Loucy (cell line): ENCODE data around the gene TOP3A.

ENCODE experiments used
- H2AFZ ChIP-seq: fragments of 200-600 bp; sonication (generic); 2 replicates; pipeline ENCODE4 v1.6.0; 2016; ENCODE audit warnings: antibody characterized with exemption, mild to moderate bottlenecking, low read length, moderate library complexity
- H3F3A ChIP-seq: fragments of 200-600 bp; 2 replicates; pipeline ENCODE4 v1.6.0; 2016; ENCODE audit warnings: antibody characterized with exemption, low read depth, mild to moderate bottlenecking
- H3K27me3 ChIP-seq: fragments of 200-600 bp; sonication (generic); 2 replicates; pipeline ENCODE4 v1.6.1; 2014; ENCODE audit warnings: low read length, mild to moderate bottlenecking; ENCODE audit not compliant: insufficient read depth, poor library complexity, severe bottlenecking
- H3K36me3 ChIP-seq: fragments of 200-600 bp; sonication (generic); 2 replicates; pipeline ENCODE4 v1.6.1; 2016; ENCODE audit warnings: low read length; ENCODE audit not compliant: insufficient read depth
- H3K4me1 ChIP-seq: fragments of 200-600 bp; sonication (generic); 2 replicates; pipeline ENCODE4 v1.5.1; 2014; ENCODE audit warnings: low read length, mild to moderate bottlenecking; ENCODE audit not compliant: insufficient read depth, poor library complexity, severe bottlenecking
- H3K4me2 ChIP-seq: fragments of 200-600 bp; sonication (generic); 2 replicates; pipeline ENCODE4 v1.6.0; 2014; ENCODE audit warnings: antibody characterized with exemption, low read length, low read depth, mild to moderate bottlenecking; ENCODE audit not compliant: poor library complexity, severe bottlenecking
- H3K4me3 ChIP-seq: fragments of 200-600 bp; sonication (generic); 2 replicates; pipeline ENCODE4 v1.5.1; 2014; ENCODE audit warnings: low read length, mild to moderate bottlenecking, mixed read lengths; ENCODE audit not compliant: poor library complexity, severe bottlenecking
- H3K79me2 ChIP-seq: fragments of 200-600 bp; sonication (generic); 2 replicates; pipeline ENCODE4 v1.6.1; 2014; ENCODE audit warnings: low read length; ENCODE audit not compliant: insufficient read depth
- H3K9ac ChIP-seq: fragments of 200-600 bp; sonication (generic); 2 replicates; pipeline ENCODE4 v1.6.0; 2014; ENCODE audit warnings: mild to moderate bottlenecking, low read depth, low read length, moderate library complexity; ENCODE audit not compliant: poor library complexity, severe bottlenecking
- H3K9me2 ChIP-seq: fragments of 200-600 bp; sonication (generic); replicated peaks from 2 replicates; pipeline ENCODE4 v1.6.1; 2016; ENCODE audit warnings: low read depth, low read length, mixed read lengths
- H3K9me3 ChIP-seq: fragments of 200-600 bp; sonication (generic); 2 replicates; pipeline ENCODE4 v1.6.1; 2014; ENCODE audit warnings: mild to moderate bottlenecking, antibody characterized with exemption, low read length, low read depth; ENCODE audit not compliant: insufficient read depth
- H4K20me1 ChIP-seq: fragments of 200-600 bp; sonication (generic); 2 replicates; pipeline ENCODE4 v1.6.0; 2014; ENCODE audit warnings: antibody characterized with exemption, low read length, mild to moderate bottlenecking; ENCODE audit not compliant: insufficient read depth, poor library complexity, severe bottlenecking
- EZH2phosphoT487 ChIP-seq: fragments of 200-600 bp; IDR thresholded peaks from 2 replicates; pipeline ENCODE4 v1.6.1; 2018; ENCODE audit warnings: antibody characterized with exemption, mild to moderate bottlenecking, moderate library complexity, borderline replicate concordance
- TF ChIP-seq, protein P1 (sequence below): fragments of 200-600 bp; sonication (generic); conservative IDR thresholded peaks from 2 replicates; pipeline ENCODE4 v1.5.1; 2014; ENCODE audit warnings: mild to moderate bottlenecking, antibody characterized with exemption, low read length

The TOP3A gene

DNA sequence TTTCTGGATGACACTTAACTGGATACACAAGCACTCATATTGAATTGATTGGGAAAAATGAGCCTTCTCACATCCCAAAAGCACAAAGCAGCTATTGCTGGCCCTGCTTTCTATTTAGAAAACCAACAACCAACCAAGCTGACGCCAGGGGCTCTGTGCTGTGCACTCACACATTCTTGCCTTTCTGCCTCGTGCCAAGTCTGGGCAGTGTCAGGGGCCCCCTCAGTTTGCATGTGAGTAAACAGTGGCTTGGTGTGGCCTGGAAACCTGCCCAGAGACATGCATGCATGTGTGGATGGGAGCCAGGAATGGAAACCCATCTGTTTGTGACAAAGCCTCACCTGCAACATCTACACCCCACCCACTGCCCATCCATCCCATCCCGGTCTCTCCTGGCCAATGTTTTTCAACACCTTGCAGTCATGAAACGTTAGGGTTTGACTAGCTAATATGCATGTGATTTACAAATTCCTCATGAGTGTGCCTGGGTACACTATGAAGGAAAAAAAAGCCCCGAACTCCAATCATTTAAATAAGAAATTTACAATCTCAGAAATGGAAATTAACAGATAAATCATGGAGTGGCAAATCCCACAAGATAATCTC is 33.9 kb downstream of the TOP3A start:
- Histone ChIP-seq H3K36me3 (peaks cover 96% of the 10 kb centered on the region), H3K9me2 (no peaks in the 10 kb centered on the region), H3F3A (no peaks in the 10 kb centered on the region), H4K20me1 (no peaks in the 10 kb centered on the region), H3K27me3 (no peaks in the 10 kb centered on the region), H3K4me2 (no peak overlapping the region), H3K9ac (no peak overlapping the region), H3K4me1 (no peaks in the 10 kb centered on the region), H3K79me2 (no peaks in the 10 kb centered on the region), H3K4me3 (no peak overlapping the region), H3K9me3 (no peaks in the 10 kb centered on the region), H2AFZ (no peak overlapping the region)
- TF ChIP-seq, protein P1, sequence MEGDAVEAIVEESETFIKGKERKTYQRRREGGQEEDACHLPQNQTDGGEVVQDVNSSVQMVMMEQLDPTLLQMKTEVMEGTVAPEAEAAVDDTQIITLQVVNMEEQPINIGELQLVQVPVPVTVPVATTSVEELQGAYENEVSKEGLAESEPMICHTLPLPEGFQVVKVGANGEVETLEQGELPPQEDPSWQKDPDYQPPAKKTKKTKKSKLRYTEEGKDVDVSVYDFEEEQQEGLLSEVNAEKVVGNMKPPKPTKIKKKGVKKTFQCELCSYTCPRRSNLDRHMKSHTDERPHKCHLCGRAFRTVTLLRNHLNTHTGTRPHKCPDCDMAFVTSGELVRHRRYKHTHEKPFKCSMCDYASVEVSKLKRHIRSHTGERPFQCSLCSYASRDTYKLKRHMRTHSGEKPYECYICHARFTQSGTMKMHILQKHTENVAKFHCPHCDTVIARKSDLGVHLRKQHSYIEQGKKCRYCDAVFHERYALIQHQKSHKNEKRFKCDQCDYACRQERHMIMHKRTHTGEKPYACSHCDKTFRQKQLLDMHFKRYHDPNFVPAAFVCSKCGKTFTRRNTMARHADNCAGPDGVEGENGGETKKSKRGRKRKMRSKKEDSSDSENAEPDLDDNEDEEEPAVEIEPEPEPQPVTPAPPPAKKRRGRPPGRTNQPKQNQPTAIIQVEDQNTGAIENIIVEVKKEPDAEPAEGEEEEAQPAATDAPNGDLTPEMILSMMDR, result no peak
- no peak for TF ChIP-seq EZH2phosphoT487

DNA sequence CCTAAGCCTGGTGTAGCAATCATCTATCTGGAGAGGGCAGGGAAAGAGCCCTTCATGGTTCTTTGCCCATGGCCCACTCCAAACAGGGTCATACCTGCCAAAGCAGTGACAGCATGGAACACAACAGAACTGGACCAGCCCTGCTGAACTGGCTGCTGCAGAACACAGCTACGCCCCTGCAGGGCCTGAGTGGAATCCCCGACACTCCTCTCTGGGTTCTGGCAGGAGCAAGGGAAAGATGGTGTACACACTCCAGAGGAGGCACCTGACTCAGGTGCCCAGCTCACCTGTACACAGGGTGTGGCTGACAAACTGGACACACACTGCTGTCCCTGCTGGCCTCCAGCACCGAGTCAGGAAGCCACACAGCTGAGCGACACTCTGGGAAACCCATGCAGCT is 34.5 kb downstream of the TOP3A start:
- H4K20me1 ChIP-seq, result no peaks in the 10 kb centered on the region
- H3K4me1 ChIP-seq, result no peaks in the 10 kb centered on the region
- TF ChIP-seq EZH2phosphoT487, result no peak
- TF ChIP-seq, protein P1, result no peak
- H3K27me3 ChIP-seq, result no peaks in the 10 kb centered on the region
- no peaks in the 10 kb centered on the region for H3F3A ChIP-seq
- no peaks in the 10 kb centered on the region for H3K9me3 ChIP-seq
- H3K9ac ChIP-seq, result no peak overlapping the region
- H3K36me3 ChIP-seq, result peaks cover 90% of the 10 kb centered on the region
- H3K4me3 ChIP-seq, result no peak overlapping the region
- no peaks in the 10 kb centered on the region for H3K9me2 ChIP-seq
- H3K4me2 ChIP-seq, result no peak overlapping the region
- no peaks in the 10 kb centered on the region for H3K79me2 ChIP-seq
- H2AFZ ChIP-seq, result no peak overlapping the region

- H2AFZ ChIP-seq, result no peak overlapping the region
- H4K20me1 ChIP-seq, result no peaks in the 10 kb centered on the region
- H3K9me2 ChIP-seq, result no peaks in the 10 kb centered on the region
- no peak overlapping the region for H3K4me2 ChIP-seq
- peaks cover 89% of the 10 kb centered on the region for H3K36me3 ChIP-seq
- H3F3A ChIP-seq, result no peaks in the 10 kb centered on the region
- no peak overlapping the region for H3K9ac ChIP-seq
- H3K79me2 ChIP-seq, result no peaks in the 10 kb centered on the region
- no peaks in the 10 kb centered on the region for H3K27me3 ChIP-seq
- TF ChIP-seq EZH2phosphoT487, result no peak
- TF ChIP-seq, protein P1, result no peak
- H3K9me3 ChIP-seq, result no peaks in the 10 kb centered on the region
- no peak overlapping the region for H3K4me3 ChIP-seq
- H3K4me1 ChIP-seq, result no peaks in the 10 kb centered on the region
These were observed 35.9 kb downstream of the TOP3A start for GRCh38 chr17:18278867-18279266.
